NCI-H226 (cell line): ENCODE measurements around the gene ZMIZ2.
"Not testable (repeated sequence)": the region's sequence is repeated elsewhere in the genome, so short reads cannot be mapped to it uniquely, and the experiment has no call there.

Experiments
- DNase-seq: peaks from one replicate; pipeline ENCODE4 v3.0.0-alpha.2; 2015

ZMIZ2 gene

GRCh38 chr7:44748045-44748947, at the start of gene ZMIZ2:
Gene ZMIZ2 (plus strand): TSS chr7:44748847. CDS start chr7:44756250, 7,403 bp downstream.
- DNase-seq: peak; percentile 95

DNA sequence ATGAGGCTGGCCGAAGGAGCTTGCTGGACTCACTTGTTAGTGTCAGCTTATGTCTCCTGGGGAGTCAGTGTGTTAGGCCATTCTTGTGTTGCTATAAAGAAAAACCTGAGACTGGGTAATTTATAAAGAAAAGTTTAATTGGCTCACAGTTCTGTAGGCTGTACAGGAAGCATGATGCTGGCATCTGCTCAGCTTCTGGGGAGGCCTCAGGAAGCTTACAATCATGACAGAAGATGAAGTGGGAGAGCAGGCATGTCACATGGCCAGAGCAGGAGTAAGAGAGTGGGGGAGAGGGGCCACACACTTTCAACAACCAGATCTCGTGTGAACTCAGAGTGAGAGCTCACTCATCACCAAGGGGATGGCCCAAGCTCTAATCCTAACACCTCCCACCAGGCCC, 49.0 kb upstream of the ZMIZ2 start:
- not testable (repeated sequence) for DNase-seq

- no peak for DNase-seq
Observed at GRCh38 chr7:44700322-44700721, 48.3 kb upstream of the ZMIZ2 start.

- DNase-seq: not testable (repeated sequence)
Observed at GRCh38 chr7:44703391-44703790, 45.3 kb upstream of the ZMIZ2 start.

DNA sequence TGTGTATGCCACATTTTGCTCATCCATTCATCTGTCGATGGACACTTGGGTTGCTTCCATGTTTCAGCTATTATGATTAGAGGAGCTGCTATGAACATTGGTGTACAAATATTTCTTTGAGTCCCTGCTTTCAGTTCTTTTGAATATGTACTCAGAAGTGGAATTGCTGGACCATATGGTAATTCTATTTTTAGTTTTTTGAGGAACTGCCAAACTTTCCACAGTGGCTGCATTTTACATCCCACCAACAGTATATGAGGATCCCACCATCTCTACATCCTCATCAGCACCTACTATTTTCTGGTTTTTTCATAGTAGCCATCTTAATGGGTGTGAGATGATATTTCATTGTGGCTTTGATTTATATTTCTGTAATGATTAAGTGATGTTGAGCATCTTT, 44.7 kb upstream of the ZMIZ2 start:
- no peak for DNase-seq

DNA sequence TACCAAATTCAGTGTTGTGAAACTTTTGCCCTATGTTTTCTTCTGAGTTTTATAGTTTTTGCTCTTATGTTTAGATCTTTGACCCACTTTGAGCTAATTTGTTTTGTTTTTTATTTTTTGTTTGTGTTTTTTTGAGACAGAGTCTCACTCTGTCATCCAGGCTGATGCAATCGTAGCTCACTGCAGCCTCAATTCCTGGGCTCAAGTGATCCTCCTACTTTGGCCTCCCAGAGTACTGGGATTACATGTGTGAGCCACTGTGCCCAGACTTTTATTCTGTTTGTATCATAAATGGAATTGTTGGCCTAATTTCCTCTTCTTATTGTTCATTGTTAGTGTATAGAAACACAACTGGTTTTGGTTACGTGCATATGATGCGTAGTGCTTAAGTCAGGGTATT, 43.2 kb upstream of the ZMIZ2 start:
- DNase-seq: no peak

- DNase-seq: no peak
Observed at GRCh38 chr7:44706788-44707557, 41.7 kb upstream of the ZMIZ2 start.

- DNase-seq: no peak
Observed at GRCh38 chr7:44707558-44708230, 41.0 kb upstream of the ZMIZ2 start.

DNA sequence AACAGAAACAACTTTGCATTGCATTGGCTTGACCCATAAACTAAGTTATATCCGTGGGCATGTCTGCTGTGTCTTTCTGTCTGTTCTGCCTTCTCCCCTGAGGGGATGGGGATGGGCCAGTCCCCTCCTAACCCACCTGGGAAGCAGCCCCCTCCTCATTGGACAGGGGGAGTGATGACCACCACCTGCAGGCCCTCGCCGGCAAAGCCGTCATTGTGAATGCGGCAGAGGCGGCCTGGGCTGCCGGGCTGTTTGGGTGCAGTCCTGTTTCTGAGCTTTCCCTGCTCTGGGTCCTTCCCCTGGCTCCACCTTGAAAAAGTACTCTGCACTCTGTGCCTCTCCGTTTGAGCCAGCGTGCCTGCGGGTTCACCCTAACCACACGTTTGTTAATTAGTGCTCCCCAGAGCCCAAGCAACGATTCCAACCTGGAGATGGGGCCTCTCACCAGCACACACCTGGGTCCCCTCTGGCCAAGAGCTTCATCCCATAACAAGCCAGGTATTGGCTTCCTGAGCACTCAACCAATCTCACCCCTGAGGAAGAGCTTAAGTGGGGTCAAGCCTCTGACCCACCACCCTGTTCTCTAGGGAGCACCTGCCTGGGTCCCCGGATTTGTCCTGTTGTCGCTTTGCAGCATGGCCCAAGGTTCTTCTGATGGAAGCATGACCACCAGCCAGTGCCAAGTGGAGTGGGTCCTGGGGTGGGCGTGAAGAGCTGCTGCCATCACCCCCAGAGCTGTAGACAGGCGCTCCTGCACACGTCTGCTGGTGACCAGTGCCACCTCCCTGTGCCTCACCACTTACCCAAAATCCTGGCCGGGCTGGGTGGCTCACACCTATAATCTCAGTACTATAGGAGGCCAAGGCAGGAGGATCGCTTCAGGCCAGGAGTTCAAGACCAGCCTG, 39.4 kb upstream of the ZMIZ2 start:
- no peak for DNase-seq

GRCh38 chr7:44709945-44710596, 38.6 kb upstream of the ZMIZ2 start:
- no peak for DNase-seq

DNA sequence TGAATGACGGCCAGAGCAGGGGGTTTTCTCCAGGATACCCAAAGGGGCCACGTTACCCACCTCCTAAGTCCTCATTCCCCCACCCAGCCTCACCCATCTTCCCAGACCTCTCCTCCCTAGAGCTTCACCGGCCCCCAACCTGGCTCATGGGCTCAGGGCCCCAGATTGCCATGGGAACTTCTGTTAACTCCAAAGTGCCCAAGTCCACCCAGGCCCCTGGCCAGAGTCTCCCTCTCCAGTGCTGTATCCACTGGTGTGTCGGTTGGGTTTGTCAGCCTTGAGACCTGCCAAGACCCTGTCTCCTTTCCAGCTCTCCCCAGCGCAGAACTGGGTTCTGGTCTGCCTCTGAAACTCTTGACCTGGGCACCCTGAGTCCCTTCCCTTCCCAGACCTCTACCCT, 37.1 kb upstream of the ZMIZ2 start:
- no peak for DNase-seq

DNA sequence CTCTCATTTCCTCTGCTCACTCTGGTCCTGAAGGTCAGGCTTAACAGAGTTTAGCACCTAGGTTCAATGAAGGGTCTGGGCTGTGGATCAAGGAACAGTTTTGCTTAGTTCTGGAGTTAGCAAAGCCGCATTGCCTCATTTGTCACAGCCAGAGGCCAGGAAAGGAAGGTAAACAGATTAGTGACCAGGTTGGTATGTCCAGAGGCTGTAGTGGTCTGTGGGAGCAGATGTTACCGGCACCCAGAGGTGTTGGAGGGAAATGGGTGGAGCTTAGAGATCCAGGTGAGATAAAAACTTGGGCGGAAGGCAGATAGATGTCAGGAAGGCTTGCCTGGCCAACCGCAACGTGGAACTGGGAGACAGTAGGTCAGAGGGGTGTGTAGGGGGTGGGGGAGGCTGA, 36.6 kb upstream of the ZMIZ2 start:
- DNase-seq: no peak

DNA sequence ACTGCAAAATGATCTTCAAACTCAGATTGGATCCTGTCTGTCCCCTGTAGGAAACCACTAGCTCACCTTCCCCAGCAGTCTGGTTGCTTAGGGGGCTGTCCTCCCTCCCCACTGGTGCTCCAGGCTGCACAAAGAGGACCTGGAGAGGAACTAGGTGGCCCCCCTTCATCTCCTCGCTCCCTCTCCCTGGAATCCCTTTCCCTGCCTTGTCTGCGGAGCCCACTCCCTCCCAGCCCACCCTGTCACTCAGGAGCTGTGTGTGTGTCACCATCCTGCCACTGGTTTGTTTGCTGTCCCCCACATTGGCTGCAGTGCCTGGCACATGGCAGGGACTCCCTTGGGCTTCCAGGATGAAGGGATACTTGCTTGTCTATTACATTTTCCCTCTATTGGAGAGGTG, 35.5 kb upstream of the ZMIZ2 start:
- no peak for DNase-seq

DNA sequence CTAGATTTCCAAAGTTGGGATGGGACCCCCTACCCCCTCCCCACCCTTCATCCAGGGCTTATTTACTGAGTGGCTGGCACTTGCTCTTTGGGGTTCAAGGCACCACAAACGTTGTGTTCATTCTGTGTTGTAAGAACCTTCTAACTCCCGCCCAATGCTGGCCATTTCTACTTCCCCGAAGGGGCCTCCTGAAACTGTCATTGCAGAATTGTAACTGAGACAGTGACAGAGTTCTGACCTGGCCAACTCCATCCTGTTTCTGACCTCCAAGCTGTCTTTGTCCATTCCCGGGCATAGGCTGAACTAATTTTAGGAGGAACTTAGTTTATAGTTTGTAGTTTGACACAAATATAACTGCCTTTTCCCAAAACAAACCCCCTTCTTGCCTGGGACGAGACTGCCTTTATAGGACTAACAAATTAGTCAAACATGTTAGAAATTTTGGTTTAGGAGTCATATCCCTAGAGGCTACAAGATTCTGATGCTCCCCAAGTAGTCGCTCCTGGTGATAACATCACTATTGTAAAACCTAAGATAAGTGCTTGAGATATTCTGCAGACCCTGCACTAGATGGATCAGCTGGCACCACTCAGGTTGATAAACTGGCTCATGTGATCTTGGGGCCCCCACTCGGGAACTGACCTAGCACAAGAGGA, 34.8 kb upstream of the ZMIZ2 start:
- DNase-seq: no peak

GRCh38 chr7:44716205-44716604, 32.4 kb upstream of the ZMIZ2 start:
- DNase-seq: no peak

DNA sequence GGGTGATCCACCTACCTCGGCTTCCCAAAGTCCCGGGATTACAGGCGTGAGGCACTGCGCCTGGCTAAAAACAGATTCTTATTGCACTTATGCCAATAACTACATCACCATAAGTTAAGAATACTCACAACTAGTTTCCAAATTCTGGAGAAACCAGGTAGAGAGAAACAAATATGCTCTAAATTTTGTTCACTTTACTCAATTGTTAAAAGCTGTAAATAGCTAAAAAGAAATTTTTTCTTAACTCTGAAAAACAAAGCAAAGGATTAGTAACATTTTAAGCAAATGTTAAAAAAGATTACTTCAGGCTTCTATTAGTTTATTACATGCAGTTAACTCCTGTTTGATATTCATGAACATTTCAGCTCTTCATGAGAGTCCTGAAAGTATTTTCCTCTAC, 28.3 kb upstream of the ZMIZ2 start:
- DNase-seq: no peak

GRCh38 chr7:44724276-44724675, 24.4 kb upstream of the ZMIZ2 start:
- DNase-seq: no peak

DNA sequence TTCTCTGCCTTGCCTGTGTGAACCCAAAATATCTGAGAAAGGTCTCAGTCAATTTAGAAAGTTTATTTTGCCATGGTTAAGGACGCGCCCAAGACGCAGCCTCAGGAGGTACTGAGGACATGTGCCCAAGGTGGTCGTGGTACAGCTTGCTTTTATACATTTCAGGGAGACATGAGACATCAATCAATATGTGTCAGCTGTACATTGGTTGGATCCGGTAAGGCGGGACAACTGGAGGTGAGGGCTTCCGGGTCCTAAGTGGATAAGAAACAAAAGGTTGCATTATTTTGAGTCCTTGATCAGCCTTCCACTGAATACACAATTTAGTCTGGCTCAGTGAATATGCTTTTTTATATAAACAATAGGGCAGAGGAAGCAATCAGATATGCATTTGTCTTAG, 22.4 kb upstream of the ZMIZ2 start:
- not testable (repeated sequence) for DNase-seq

- DNase-seq: peak; percentile 92
Observed at GRCh38 chr7:44727158-44727936, 21.3 kb upstream of the ZMIZ2 start.

DNA sequence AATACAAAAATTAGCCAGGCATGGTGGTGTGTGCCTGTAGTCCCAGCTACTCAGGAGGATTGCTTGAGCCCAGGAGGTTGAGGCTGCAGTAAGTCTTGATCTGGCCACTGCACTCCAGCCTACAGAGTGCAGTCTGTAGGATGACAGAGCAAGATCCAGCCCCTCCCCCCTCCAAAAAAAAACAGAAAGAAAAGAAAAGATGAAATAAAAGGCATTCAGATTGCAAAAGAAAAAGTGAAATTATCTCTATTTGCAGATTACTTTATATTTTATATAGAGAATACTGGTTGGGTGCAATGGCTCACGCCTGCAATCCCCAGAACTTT, 20.7 kb upstream of the ZMIZ2 start:
- DNase-seq: no peak
